UCSD-AML1 (cell line): ENCODE data around the gene RNASE3.
"Not testable (repeated sequence)": the region's sequence is repeated elsewhere in the genome, so short reads cannot be mapped to it uniquely, and the experiment has no call there.

Source experiments
- DNase-seq: peaks from one replicate; lab custom pipeline; 2025; ENCODE audit not compliant: unreplicated experiment; lab: John Stamatoyannopoulos, UW

Gene RNASE3

DNA sequence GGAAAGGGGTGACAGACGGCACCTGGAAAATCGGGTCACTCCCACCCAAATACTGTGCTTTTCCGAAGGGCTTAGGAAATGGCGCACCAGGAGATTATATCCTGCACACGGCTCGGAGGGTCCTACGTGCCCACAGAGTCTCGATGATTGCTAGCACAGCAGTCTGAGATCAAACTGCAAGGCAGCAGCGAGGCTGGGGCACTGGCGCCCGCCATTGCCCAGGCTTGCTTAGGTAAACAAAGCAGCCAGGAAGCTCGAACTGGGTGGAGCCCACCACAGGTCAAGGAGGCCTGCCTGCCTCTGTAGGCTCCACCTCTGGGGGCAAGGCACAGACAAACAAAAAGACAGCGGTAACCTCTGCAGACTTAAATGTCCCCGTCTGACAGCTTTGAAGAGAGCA lies 19.6 kb downstream of the RNASE3 start:
- DNase-seq: not testable (repeated sequence)

DNA sequence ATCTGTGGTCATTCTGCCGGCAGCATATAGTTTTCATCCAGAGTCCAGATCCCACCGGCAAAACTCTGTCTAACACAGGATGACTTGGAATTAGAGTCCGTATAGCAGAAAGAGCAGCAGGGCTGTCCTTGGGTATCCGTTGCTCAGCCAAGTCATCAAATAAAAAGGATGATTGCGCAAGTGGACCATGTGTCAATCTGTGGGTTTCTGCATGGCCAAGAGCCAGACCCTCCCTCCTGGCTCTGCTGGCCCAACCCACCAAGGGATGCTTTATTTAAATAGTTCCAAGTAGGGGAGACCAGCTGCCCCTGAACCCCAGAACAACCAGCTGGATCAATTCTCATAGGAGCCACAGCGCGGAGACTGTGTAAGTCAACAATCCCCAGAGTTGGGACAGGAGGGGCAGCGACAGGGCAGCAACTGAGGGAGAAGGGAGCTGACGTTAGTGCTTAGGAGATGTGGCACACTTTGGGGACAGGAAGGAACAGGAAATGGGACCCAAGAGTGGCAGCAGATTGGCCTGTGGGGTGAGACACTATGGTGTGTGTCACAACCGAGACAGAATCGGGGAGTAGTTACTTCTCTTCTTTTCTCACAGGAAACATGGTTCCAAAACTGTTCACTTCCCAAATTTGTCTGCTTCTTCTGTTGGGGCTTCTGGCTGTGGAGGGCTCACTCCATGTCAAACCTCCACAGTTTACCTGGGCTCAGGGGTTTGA lies 28.0 kb downstream of the RNASE3 start:
- peak; percentile 21 for DNase-seq

DNA sequence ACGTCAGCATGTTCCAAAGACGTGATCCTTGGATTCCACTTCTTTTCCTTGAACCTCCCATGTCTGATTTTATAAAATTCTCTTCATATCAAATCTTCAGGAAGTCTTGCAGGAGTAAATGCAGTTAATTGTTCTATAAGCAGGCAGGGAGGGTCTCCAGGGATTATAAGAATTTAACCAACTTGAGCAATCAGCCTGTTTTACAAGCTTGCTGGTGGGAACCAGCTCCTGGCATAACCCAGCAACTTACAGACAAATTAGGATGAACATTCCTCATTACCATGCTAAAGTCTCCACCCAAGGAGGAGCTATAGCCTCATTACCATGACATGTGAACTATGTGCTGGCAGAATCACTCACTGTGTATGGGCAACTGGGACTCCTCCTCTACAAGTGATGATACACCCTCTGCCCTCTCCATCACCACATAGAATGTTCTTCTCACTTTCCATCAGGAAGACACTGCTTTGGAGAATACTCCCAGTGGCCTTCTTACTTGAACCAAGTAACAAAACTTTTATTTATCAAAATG lies 32.6 kb downstream of the RNASE3 start:
- not testable (repeated sequence) for DNase-seq

DNA sequence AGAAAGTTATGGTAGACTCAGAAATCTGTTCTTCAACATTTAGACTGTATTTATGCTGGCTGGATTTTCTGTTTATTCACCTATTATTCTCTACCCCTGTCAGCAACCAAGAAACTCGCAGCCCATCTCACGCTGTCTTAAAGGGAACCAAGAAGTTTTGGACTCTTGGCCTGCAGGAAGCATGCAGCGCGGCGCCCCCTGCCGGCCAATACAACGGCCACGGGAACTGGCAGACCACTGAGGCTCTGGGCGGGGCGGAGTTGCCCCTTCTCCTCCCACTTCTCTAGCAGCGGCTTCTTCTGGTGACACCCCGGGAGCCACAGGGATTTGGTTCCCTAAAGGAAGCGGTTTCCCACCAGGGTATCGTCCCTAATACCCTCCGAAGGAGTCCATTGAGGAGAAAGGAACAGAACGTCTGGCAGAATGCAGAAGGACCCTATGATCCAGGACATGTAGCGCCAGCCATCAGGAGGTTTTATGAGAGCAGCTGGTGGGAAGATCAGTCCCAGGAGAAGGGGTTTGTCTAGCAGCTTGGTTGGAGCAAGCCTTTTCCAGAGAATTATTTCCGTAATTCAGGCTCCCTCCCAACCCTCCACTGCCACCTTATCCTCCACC lies 43.1 kb downstream of the RNASE3 start:
- DNase-seq: no peak

DNA sequence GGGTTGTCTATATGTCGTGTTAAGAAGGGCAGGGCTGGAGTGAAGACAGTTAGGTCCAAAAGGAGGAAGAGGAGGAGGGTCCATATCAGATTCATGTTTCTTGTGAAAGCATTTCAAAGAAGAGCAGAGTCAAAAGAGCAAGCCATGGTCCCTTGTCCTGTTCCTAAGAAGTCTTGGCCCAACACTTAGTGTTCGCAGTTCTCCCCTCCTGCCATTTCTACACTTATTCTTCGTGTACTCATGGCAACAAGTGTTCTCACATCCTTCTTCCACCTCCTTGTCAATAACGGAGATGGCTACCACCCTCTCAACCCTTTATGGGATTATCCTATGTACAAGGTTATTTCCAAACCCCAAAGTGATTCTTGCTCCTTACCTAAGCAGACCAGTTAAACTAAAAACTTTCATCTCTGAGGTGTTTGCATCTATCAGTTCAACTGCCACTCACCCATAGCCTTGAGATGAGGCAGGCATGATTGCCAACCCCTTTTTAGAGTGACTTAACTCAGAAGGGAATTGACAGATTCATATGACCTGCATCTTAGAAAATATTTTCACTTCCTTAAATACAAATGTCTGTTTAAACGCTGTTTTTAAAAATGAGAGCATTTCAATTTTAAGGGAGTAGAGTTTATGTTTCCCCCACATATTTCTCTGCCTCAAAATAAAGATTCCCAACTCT lies 44.3 kb downstream of the RNASE3 start:
- no peak for DNase-seq
